ENCODE measurements around the gene R3HDM2.

The R3HDM2 gene

GRCh38 chr12:57237932-57238853, 192.7 kb downstream of the R3HDM2 start:
- peak; percentile 57 to 62 for DNase-seq

- peak in 1 of 2 experiments; percentile 41 for DNase-seq
These were observed 193.3 kb downstream of the R3HDM2 start for GRCh38 chr12:57237596-57237931.

DNA sequence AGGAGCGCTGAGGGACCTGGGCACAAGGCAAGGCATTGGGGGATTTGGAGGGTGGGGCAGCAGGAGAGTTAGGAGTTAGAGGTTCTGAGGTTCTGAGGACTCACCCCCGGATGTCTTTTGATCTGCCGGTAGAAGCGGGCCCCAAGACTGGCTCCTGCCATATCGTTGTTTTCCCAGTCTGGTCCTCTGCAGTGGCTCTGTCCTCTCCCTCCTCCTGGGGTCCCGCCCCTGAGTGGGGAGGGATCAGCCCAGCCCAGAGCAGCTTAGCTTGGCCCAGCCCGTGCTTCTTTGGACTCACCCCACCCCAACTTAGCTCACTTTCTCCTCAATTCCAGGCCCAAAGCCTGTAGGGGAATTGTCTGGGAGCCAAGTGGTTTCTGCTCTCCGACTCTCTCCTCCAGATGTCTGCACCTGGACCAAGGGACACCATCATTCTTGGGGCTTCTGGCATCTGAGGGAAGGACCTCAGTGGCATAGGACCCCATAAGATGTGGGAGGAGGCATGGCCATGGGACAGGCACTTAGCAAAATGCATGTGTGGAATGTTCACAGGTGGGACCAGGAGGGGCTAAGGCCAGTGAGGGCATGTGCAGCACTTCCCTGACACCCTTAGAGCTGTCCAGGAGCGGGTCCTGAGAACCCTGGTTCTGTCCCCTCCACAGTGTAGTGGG, 193.8 kb downstream of the R3HDM2 start:
- peak in 1 of 2 experiments; percentile 50 for DNase-seq

- peak; percentile 57 to 61 for DNase-seq
These were observed 194.5 kb downstream of the R3HDM2 start for GRCh38 chr12:57236201-57236924.

DNA sequence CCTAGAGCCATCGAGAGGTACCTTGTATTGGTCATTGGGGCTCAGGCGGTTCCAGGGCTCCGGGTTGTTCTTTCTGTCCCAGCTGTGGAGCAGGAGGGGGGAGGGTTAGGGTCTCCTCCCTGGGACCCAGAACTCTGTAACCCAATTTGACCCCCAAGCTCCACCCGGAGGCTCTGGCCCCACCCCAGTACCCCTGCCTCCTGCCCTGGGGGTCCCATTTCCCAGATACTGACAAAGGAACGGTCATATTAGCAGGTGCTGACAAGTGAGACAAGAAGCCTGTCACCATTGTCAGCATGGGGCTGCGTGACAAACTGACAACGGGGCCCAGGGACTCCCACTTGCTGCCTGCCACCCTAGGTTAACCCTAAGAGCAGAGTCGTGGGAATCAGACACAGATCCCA, 195.1 kb downstream of the R3HDM2 start:
- no peak for DNase-seq

- peak in 1 of 2 experiments; percentile 37 for DNase-seq
These were observed 195.7 kb downstream of the R3HDM2 start for GRCh38 chr12:57235017-57235727.

- DNase-seq = no peak
These were observed 196.2 kb downstream of the R3HDM2 start for GRCh38 chr12:57234571-57235016.

- no peak for DNase-seq
These were observed 196.6 kb downstream of the R3HDM2 start for GRCh38 chr12:57234233-57234570.

DNA sequence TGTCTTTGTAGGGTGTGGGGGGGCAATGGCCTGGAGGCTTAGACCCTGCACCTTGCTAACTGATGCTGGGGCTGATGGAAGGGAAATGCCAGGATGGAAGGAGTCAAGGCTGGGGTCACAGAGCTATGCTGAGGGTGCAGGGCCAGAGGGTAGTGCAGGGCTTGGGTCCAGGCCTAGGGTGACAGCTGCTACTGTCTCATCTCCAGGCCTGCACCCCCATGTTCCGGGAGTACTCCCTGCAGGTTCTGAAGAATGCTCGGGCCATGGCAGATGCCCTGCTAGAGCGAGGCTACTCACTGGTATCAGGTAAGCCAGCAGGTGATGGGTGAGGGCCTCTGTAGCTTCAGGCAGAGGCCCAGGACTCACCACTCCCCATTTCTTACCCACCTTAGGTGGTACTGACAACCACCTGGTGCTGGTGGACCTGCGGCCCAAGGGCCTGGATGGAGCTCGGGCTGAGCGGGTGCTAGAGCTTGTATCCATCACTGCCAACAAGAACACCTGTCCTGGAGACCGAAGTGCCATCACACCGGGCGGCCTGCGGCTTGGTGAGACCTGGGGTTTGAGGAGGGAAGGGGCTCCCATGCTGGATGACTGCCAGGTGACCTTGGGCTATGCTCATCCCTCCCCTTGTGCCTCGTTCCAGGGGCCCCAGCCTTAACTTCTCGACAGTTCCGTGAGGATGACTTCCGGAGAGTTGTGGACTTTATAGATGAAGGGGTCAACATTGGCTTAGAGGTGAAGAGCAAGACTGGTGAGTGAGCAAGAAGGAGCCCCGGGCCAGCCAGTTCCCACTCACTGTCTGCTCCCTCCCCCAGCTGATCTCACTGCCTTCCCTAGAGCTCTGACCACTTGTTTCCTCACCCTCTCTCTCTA, 197.2 kb downstream of the R3HDM2 start:
- DNase-seq = no peak

GRCh38 chr12:57232156-57232756, 198.6 kb downstream of the R3HDM2 start:
- no peak for DNase-seq

GRCh38 chr12:57231276-57232021, 199.4 kb downstream of the R3HDM2 start:
- peak in 1 of 2 experiments; percentile 15 for DNase-seq

DNA sequence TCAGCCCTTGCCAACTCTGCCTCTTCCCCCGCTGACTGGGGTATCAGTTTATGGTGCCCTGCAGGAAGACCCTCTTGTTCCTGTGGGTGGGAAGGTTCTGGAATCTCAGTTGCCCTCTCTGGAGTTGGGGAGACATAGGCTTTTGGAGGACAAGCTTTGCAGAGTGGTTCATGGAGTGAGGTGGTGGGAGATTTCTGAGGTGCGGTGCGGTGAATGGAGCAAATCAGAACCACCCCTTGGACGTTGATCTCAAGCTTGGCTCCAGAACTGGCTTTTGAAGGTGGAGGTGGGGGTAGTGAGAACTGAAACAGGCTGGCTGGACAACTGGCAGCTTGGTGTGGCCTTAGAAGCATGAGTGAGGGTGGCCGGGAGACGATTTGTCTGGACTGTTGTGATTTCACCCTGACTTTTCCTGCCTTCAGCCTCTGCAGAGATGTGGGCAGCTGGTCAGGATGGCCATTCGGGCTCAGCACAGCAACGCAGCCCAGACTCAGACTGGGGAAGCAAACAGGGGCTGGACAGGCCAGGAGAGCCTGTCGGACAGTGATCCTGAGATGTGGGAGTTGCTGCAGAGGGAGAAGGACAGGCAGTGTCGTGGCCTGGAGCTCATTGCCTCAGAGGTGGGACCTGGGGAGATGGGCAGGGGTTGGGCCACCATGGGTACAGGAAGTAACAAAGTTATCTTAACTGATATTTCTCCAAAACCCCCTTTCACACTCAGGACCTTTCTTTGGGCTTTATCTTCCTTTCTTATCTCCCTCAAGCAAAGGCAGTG, 200.3 kb downstream of the R3HDM2 start:
- no peak for DNase-seq

GRCh38 chr12:57229634-57230380, 201.0 kb downstream of the R3HDM2 start, which contains the start of gene SHMT2:
SHMT2 (plus strand) TSS chr12:57229711; CDS start chr12:57229779, 68 bp downstream.
- peak; percentile 93 to 95 for DNase-seq

DNA sequence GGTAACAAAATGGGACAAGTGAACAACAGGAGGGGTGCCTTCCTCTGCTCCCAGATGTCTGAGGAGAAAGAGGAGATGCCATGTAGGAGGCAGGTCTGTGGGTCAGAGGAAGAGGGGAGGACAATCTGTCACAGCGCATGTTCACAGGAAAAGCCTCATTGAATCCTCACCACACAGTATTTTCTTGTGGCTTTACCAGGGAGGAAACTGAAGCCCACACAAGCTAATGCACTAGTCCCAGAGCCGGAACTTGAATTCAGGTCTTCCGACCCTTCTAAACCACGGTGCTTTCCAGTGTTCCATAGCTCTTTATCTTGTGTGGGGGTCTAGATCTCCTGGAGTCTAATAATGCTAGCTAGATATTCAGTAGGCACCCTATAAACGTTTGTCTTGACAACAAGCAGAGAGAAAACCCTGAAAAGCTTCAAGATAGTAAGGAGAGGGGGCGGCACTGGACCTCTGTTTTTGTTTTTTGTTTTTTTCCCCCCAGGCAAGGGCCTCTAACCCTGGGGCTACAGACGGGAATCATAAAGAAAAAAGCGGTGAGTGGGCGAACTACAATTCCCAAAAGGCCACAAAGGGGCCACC, 201.7 kb downstream of the R3HDM2 start:
- no peak for DNase-seq

GRCh38 chr12:57227315-57228115, 203.3 kb downstream of the R3HDM2 start:
- no peak for DNase-seq

DNA sequence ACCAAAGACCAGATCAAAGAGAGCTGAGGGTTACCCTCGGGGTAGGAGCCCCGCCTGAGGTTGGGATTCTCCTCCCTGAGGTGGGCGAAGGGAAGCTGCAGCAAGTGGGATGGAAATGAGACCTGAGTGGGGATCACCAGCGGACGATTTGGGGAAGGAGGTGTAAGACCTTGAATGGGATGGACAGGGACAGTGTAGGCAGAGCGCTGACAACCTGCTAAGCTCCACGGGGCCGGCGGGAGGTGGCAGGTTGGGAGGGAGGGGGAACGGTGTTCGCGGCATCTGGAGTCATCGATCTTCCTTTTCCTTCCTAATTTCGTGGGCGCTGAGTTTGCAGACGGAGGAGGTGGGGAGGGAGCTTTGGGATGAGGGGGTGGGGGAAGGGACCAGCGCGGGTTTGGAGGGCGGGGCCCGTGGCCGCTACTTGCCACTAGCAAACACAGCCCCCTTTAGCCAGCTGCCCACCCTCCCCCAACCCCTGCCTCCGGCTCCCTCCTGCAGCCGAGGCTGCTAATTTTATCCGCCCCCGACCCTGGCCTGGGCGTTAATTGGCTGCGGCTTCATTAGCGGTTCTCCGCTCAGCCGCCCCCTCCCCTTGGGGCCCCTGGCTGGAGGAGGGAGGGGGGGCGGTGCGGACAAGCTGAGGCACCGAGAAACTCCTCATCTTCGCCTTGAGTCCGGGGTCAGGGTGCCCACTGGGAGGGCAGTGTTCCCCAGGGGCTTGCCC, 204.1 kb downstream of the R3HDM2 start:
- peak in 1 of 2 experiments; percentile 33 for DNase-seq

All from activated T-cell treated with anti-CD3 and anti-CD28 coated beads, Interleukin-2, amount 50 U/mL, for 48 hours (primary cell).